CD14-positive monocyte (primary cell): ENCODE results near the gene DPH3. TPM values are rescaled to one million over a fixed set of nuclear protein-coding genes. Genes with fewer than 3 reads are reported as not detected.

Experiments used
- DNase-seq, 3 donors: peaks; one replicate each; pipeline ENCODE4 v3.0.0-alpha.2; 2011 to 2022
- H2AFZ ChIP-seq: 2 replicates; pipeline ENCODE4 v1.6.0; 2012; ENCODE audit warnings: mild to moderate bottlenecking, low read depth, low read length, inconsistent platforms; ENCODE audit not compliant: insufficient read depth, poor library complexity, severe bottlenecking
- H3K27ac ChIP-seq, 2 donors: 1 replicate in 1 of 2; 2 replicates in 1 of 2; pipeline ENCODE4 v1.5.1; 2012 to 2013; ENCODE audit warnings: low read length in 2 of 2, control low read depth in 1 of 2, inconsistent platforms in 1 of 2, low read depth in 1 of 2, mild to moderate bottlenecking in 1 of 2
- H3K27me3 ChIP-seq, 2 donors: one replicate each; pipeline versions ENCODE4 v1.6.0 to v1.6.1; 2011 to 2013; ENCODE audit warnings: low read length in 2 of 2; ENCODE audit not compliant: control insufficient read depth in 2 of 2, insufficient read depth in 2 of 2
- H3K36me3 ChIP-seq, 2 donors: replicated peaks in 1 of 2; 1 replicate in 1 of 2; 2 replicates in 1 of 2; pipeline versions ENCODE4 v1.5.1 to v1.6.1; 2012 to 2013; ENCODE audit warnings: low read length in 2 of 2, control low read depth in 1 of 2, inconsistent platforms in 1 of 2, mild to moderate bottlenecking in 1 of 2; ENCODE audit not compliant: insufficient read depth in 2 of 2, control insufficient read depth in 1 of 2
- H3K4me1 ChIP-seq, 2 donors: 1 replicate in 1 of 2; 2 replicates in 1 of 2; pipeline versions ENCODE4 v1.5.1 to v1.6.1; 2012 to 2013; ENCODE audit warnings: low read length in 2 of 2, control low read depth in 1 of 2, inconsistent platforms in 1 of 2, mild to moderate bottlenecking in 1 of 2, moderate library complexity in 1 of 2; ENCODE audit not compliant: insufficient read depth in 2 of 2, control insufficient read depth in 1 of 2
- H3K4me2 ChIP-seq: replicated peaks from 2 replicates; pipeline ENCODE3; 2012; ENCODE audit warnings: low read length, moderate library complexity, mild to moderate bottlenecking; ENCODE audit not compliant: poor library complexity, severe bottlenecking; ENCODE audit errors: extremely low read depth
- H3K4me3 ChIP-seq, 3 experiments: fragments of 200-600 bp in 1 of 3; sonication (generic) in 1 of 3; replicated peaks in 1 of 3; 1 replicate in 2 of 3; 2 replicates in 1 of 3; pipeline ENCODE4 v1.5.1; 2011 to 2013; ENCODE audit warnings: low read length in 3 of 3, mild to moderate bottlenecking in 3 of 3, control low read depth in 2 of 3, low read depth in 2 of 3, inconsistent platforms in 1 of 3, moderate library complexity in 1 of 3
- H3K79me2 ChIP-seq: 2 replicates; pipeline ENCODE4 v1.6.0; 2012; ENCODE audit warnings: mild to moderate bottlenecking, control low read depth, inconsistent platforms, low read length, moderate library complexity; ENCODE audit not compliant: insufficient read depth
- H3K9ac ChIP-seq: 2 replicates; pipeline ENCODE4 v1.6.0; 2017; ENCODE audit warnings: low read length, mild to moderate bottlenecking; ENCODE audit not compliant: insufficient read depth, poor library complexity, severe bottlenecking
- H3K9me3 ChIP-seq, 2 donors: replicated peaks in 1 of 2; 1 replicate in 1 of 2; 2 replicates in 1 of 2; pipeline versions ENCODE4 v1.5.1 to v1.6.1; 2012 to 2013; ENCODE audit warnings: low read length in 2 of 2, control low read depth in 1 of 2; ENCODE audit not compliant: control insufficient read depth in 1 of 2, insufficient read depth in 1 of 2
- H4K20me1 ChIP-seq: 2 replicates; pipeline ENCODE4 v1.6.0; 2012; ENCODE audit warnings: mild to moderate bottlenecking, low read length, control low read depth, moderate library complexity; ENCODE audit not compliant: insufficient read depth
- H3K27ac Mint-ChIP-seq, 7 donors: one replicate each; pipeline ENCODE4 v1.8.0; 2020; ENCODE audit warnings: mild to moderate bottlenecking in 7 of 7, mixed read lengths in 7 of 7, moderate library complexity in 6 of 7, inconsistent platforms in 2 of 7
- H3K27me3 Mint-ChIP-seq, 3 donors: one replicate each; pipeline ENCODE4 v1.8.0; 2021 to 2022; ENCODE audit warnings: low read depth in 3 of 3, mild to moderate bottlenecking in 3 of 3, mixed read lengths in 3 of 3, moderate library complexity in 3 of 3, inconsistent platforms in 1 of 3
- H3K36me3 Mint-ChIP-seq, 2 donors: one replicate each; pipeline ENCODE4 v1.8.0; 2020; ENCODE audit warnings: mixed read lengths in 2 of 2, inconsistent platforms in 1 of 2, mild to moderate bottlenecking in 1 of 2
- H3K4me1 Mint-ChIP-seq: one replicate; pipeline ENCODE4 v1.8.0; 2020; ENCODE audit warnings: mild to moderate bottlenecking, mixed read lengths
- H3K4me3 Mint-ChIP-seq, 2 donors: one replicate each; pipeline ENCODE4 v1.8.0; 2020; ENCODE audit warnings: mild to moderate bottlenecking in 2 of 2, mixed read lengths in 2 of 2, moderate library complexity in 1 of 2
- H3K9me3 Mint-ChIP-seq, 7 donors: one replicate each; pipeline ENCODE4 v1.8.0; 2020 to 2022; ENCODE audit warnings: mixed read lengths in 7 of 7, mild to moderate bottlenecking in 6 of 7, moderate library complexity in 6 of 7, inconsistent platforms in 2 of 7
- CTCF ChIP-seq: fragments of 200-600 bp; IDR thresholded peaks from one replicate; pipeline ENCODE4 v1.8.0; 2022; ENCODE audit warnings: antibody characterized with exemption, mild to moderate bottlenecking
- WGBS: methylation state at CpG from one replicate; pipeline ENCODE4 v1.1.5; 2013; ENCODE audit warnings: missing lambda C conversion rate; ENCODE audit not compliant: insufficient coverage; 5-methylcytosine and 5-hydroxymethylcytosine counted together
- intact Hi-C, 2 donors: fragments of 100-400 bp; cut with micrococcal nuclease; formaldehyde crosslinking; loops; one replicate each; pipeline versions ENCODE4 v1.15.0 to v1.15.1; 2023
- polyA plus RNA-seq, 3 donors: library from polyadenylated mRNA; depleted of rRNA in 1 of 3; unstranded in 2 of 3; stranded (reverse) in 1 of 3; fragments of 300-500 nt in 2 of 3; fragments of >200 nt in 1 of 3; fragmentation: Illumina TruSeq in 2 of 3; gene quantifications; 1 replicate in 2 of 3; 2 replicates in 1 of 3; pipeline ENCODE4 v1.2.3, GENCODE V29; 2012 to 2021

DPH3 gene
- polyA plus RNA-seq, 3 donors, result 9.2 to 42.0 (median 33.7) TPM

DNA sequence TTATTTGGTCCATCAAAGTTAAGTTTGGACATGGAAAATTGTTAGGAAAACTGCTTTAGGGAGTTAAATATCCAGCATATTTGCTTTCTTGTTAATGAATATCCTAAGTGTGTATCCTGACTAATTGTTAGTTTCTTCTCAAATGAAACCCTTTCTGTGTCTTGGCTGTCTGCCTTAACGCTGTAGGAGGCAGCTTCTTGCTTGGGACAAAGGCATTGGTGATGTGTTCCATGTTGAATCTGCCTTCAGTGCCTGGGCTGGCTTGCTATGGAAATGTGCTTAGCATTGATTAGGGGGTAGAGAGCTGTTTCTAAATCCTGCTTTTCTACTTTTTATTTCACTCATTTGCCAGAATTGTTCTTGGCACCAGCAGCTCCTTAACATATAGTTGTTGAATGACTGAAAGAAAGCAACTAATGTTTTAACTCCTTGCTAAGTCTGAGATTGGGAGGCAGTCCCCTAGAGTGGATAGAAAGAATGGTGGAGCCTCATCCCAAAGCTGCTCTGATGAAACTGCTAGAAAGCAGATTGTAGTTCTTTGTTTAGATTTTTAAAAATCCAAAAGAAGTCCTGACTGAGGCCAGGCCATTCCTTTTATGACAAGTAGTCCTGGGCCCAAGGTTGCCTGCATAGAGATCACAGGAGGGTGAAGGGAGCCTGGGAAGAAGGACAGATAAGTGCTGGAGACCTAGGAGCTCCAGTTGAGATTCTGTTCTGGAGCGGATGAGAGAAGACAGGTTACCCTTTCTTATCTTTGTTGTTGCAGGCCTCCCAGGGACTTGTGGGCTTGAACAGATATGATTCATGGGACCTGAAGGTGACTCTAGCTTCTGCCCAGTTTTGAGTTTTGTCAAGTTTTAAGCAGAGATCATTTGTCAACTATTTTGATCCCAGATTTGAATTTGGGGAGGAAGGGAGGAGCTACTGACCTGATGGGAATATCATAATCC, 39.6 kb upstream of the DPH3 start:
- no peaks in the 10 kb centered on the region for H3K9me3 ChIP-seq
- no peaks in the 10 kb centered on the region for H3K4me1 ChIP-seq
- Mint-ChIP-seq H3K27ac (no peak overlapping the region), H3K36me3 (peaks cover 65% of the 10 kb centered on the region in 2 donors), H3K4me3 (no peak overlapping the region), H3K4me1 (no peaks in the 10 kb centered on the region), H3K27me3 (no peaks in the 10 kb centered on the region), H3K9me3 (no peaks in the 10 kb centered on the region)
- WGBS, result 100% methylated on average over 2 of the region's 2 CpGs
- intact Hi-C loops, result no loop called here
- no peak overlapping the region for H3K4me3 ChIP-seq
- H3K4me2 ChIP-seq, result no peak overlapping the region
- no peaks in the 10 kb centered on the region for H3K79me2 ChIP-seq
- no peaks in the 10 kb centered on the region for H4K20me1 ChIP-seq
- H3K36me3 ChIP-seq, result peaks cover 24 to 85% of the 10 kb centered on the region in 2 donors
- TF ChIP-seq CTCF, result no peak
- H2AFZ ChIP-seq, result no peak overlapping the region
- no peak for DNase-seq
- H3K9ac ChIP-seq, result no peak overlapping the region
- no peaks in the 10 kb centered on the region for H3K27me3 ChIP-seq
- no peak overlapping the region for H3K27ac ChIP-seq

GRCh38 chr3:16303037-16303575, 38.4 kb upstream of the DPH3 start:
- no peak for TF ChIP-seq CTCF
- Histone ChIP-seq H3K4me3 (no peak overlapping the region), H2AFZ (no peak overlapping the region), H3K36me3 (peaks cover 23 to 91% of the 10 kb centered on the region in 2 donors), H3K9me3 (no peaks in the 10 kb centered on the region), H3K27me3 (no peaks in the 10 kb centered on the region), H3K4me2 (no peak overlapping the region), H4K20me1 (no peaks in the 10 kb centered on the region), H3K27ac (no peak overlapping the region), H3K9ac (no peak overlapping the region), H3K4me1 (no peaks in the 10 kb centered on the region), H3K79me2 (no peaks in the 10 kb centered on the region)
- DNase-seq, result no peak
- no peaks in the 10 kb centered on the region for H3K27me3 Mint-ChIP-seq
- H3K4me1 Mint-ChIP-seq, result no peaks in the 10 kb centered on the region
- H3K36me3 Mint-ChIP-seq, result peaks cover 72 to 74% of the 10 kb centered on the region in 2 donors
- intact Hi-C loops, result no loop called here
- H3K9me3 Mint-ChIP-seq, result no peaks in the 10 kb centered on the region
- no peak overlapping the region for H3K27ac Mint-ChIP-seq
- WGBS, result 50% methylated on average over 1 of the region's 2 CpGs
- H3K4me3 Mint-ChIP-seq, result no peak overlapping the region
